Osteocyte (in vitro differentiated cells): Measurements from ENCODE around the gene VPS4A. TPM values are rescaled to one million over a fixed set of nuclear protein-coding genes. Genes with fewer than 3 reads are reported as not detected.

Experiments
- DNase-seq: peaks from one replicate; pipeline ENCODE4 v3.0.0; 2021; ENCODE audit warnings: mixed read lengths; ENCODE audit not compliant: unreplicated experiment; ENCODE audit errors: extremely low spot score
- H3K27ac Mint-ChIP-seq: one replicate; pipeline ENCODE4 v1.8.0; 2021; ENCODE audit warnings: mild to moderate bottlenecking, mixed read lengths; ENCODE audit not compliant: unreplicated experiment
- H3K27me3 Mint-ChIP-seq: one replicate; pipeline ENCODE4 v1.8.0; 2021; ENCODE audit warnings: mixed read lengths; ENCODE audit not compliant: unreplicated experiment
- H3K36me3 Mint-ChIP-seq: one replicate; pipeline ENCODE4 v1.8.0; 2021; ENCODE audit warnings: mixed read lengths; ENCODE audit not compliant: unreplicated experiment
- H3K4me1 Mint-ChIP-seq: one replicate; pipeline ENCODE4 v1.8.0; 2021; ENCODE audit warnings: mixed read lengths; ENCODE audit not compliant: unreplicated experiment
- H3K4me3 Mint-ChIP-seq: one replicate; pipeline ENCODE4 v1.8.0; 2021; ENCODE audit warnings: mild to moderate bottlenecking, moderate library complexity, mixed read lengths; ENCODE audit not compliant: unreplicated experiment
- H3K9me3 Mint-ChIP-seq: one replicate; pipeline ENCODE4 v1.8.0; 2021; ENCODE audit warnings: mixed read lengths; ENCODE audit not compliant: unreplicated experiment
- CTCF ChIP-seq: fragments of 200-600 bp; sonication (generic); IDR thresholded peaks from 2 replicates; pipeline ENCODE4 v1.5.0; 2021; ENCODE audit warnings: antibody characterized with exemption, mild to moderate bottlenecking, moderate library complexity
- total RNA-seq: library from RNA; stranded (reverse); gene quantifications from 2 replicates; pipeline ENCODE4 v1.2.1, GENCODE V29; 2021

The VPS4A gene
- total RNA-seq, 1 donor from 2014 or later = 34.7 TPM

- Mint-ChIP-seq H3K27me3 (no peaks in the 10 kb centered on the region), H3K9me3 (no peaks in the 10 kb centered on the region), H3K36me3 (peaks cover 15% of the 10 kb centered on the region), H3K27ac (no peak overlapping the region), H3K4me1 (no peaks in the 10 kb centered on the region), H3K4me3 (no peak overlapping the region)
- DNase-seq = no peak
- no peak for TF ChIP-seq CTCF
Observed at GRCh38 chr16:69298261-69298660, 12.9 kb upstream of the VPS4A start.

GRCh38 chr16:69301187-69301586 is 10.0 kb upstream of the VPS4A start:
- H3K27ac Mint-ChIP-seq = no peak overlapping the region
- peaks cover 7% of the 10 kb centered on the region for H3K4me1 Mint-ChIP-seq
- no peak overlapping the region for H3K4me3 Mint-ChIP-seq
- H3K9me3 Mint-ChIP-seq = no peaks in the 10 kb centered on the region
- DNase-seq = peak; percentile 10
- no peak for TF ChIP-seq CTCF
- H3K36me3 Mint-ChIP-seq = peaks cover 20% of the 10 kb centered on the region
- H3K27me3 Mint-ChIP-seq = no peaks in the 10 kb centered on the region

- Mint-ChIP-seq H3K9me3 (no peaks in the 10 kb centered on the region), H3K27ac (no peak overlapping the region), H3K4me1 (peaks cover 10% of the 10 kb centered on the region), H3K4me3 (no peak overlapping the region), H3K36me3 (peaks cover 20% of the 10 kb centered on the region), H3K27me3 (no peaks in the 10 kb centered on the region)
- TF ChIP-seq CTCF = no peak
- peak; percentile 38 for DNase-seq
Observed at GRCh38 chr16:69301861-69302260, 9.3 kb upstream of the VPS4A start.

- H3K36me3 Mint-ChIP-seq = peaks cover 20% of the 10 kb centered on the region
- no peaks in the 10 kb centered on the region for H3K9me3 Mint-ChIP-seq
- H3K27me3 Mint-ChIP-seq = no peaks in the 10 kb centered on the region
- no peak overlapping the region for H3K27ac Mint-ChIP-seq
- no peak for TF ChIP-seq CTCF
- peak; percentile 8 for DNase-seq
- H3K4me1 Mint-ChIP-seq = peaks cover 10% of the 10 kb centered on the region
- H3K4me3 Mint-ChIP-seq = no peak overlapping the region
Observed at GRCh38 chr16:69302301-69302700, 8.8 kb upstream of the VPS4A start.

GRCh38 chr16:69306031-69306430 is 5.1 kb upstream of the VPS4A start:
- no peak for DNase-seq
- no peaks in the 10 kb centered on the region for H3K27me3 Mint-ChIP-seq
- no peak overlapping the region for H3K4me3 Mint-ChIP-seq
- H3K4me1 Mint-ChIP-seq = peaks cover 16% of the 10 kb centered on the region
- H3K9me3 Mint-ChIP-seq = no peaks in the 10 kb centered on the region
- peak overlapping the region; percentile 59 for H3K27ac Mint-ChIP-seq
- no peak for TF ChIP-seq CTCF
- peaks cover 9% of the 10 kb centered on the region for H3K36me3 Mint-ChIP-seq
